Esophagus squamous epithelium (tissue), 5 donors: ENCODE results near the gene EI24. TPM values are rescaled to one million over a fixed set of nuclear protein-coding genes. Genes with fewer than 3 reads are reported as not detected.

Experiments
- DNase-seq: peaks from one replicate; lab custom pipeline; 2025; lab: John Stamatoyannopoulos, UW
- H3K27ac ChIP-seq, 4 donors: fragments of 200-600 bp; sonication (generic); one replicate each; pipeline ENCODE4 v1.5.1; 2016 to 2019; ENCODE audit warnings: mild to moderate bottlenecking in 1 of 4
- H3K27me3 ChIP-seq, 4 donors: fragments of 200-600 bp; sonication (generic); 1 replicate in 3 of 4; 2 replicates in 1 of 4; pipeline versions ENCODE4 v1.5.1 to v1.6.0; 2017 to 2021; ENCODE audit warnings: antibody characterized with exemption in 1 of 4
- H3K36me3 ChIP-seq, 3 donors: fragments of 200-600 bp; sonication (generic); one replicate each; pipeline ENCODE4 v1.5.1; 2016 to 2019
- H3K4me1 ChIP-seq, 3 donors: fragments of 200-600 bp; sonication (generic); one replicate each; pipeline ENCODE4 v1.5.1; 2017 to 2019
- H3K4me3 ChIP-seq, 4 donors: fragments of 200-600 bp; sonication (generic); 1 replicate in 3 of 4; 2 replicates in 1 of 4; pipeline ENCODE4 v1.5.1; 2016 to 2019; ENCODE audit warnings: mild to moderate bottlenecking in 2 of 4, moderate library complexity in 1 of 4
- H3K9me3 ChIP-seq, 3 donors: fragments of 200-600 bp; sonication (generic); one replicate each; pipeline ENCODE4 v1.5.1; 2016 to 2019
- POLR2A ChIP-seq, 4 donors: fragments of 450-650 bp; IDR thresholded peaks; one replicate each; pipeline ENCODE4 v1.6.1; 2017; ENCODE audit warnings: antibody characterized with exemption in 4 of 4, mild to moderate bottlenecking in 4 of 4, moderate library complexity in 3 of 4
- WGBS, 2 donors: methylation state at CpG; one replicate each; pipeline ENCODE4 v1.1.5; 2018; 5-methylcytosine and 5-hydroxymethylcytosine counted together
- intact Hi-C: fragments of 100-400 bp; cut with DNase I; formaldehyde crosslinking; loops from one replicate; pipeline ENCODE4 v1.15.0; 2022
- total RNA-seq, 4 donors: library from RNA; depleted of rRNA; stranded (reverse); fragments of >200 nt; gene quantifications; one replicate each; pipeline ENCODE4 v1.1.0, GENCODE V29; 2016
- TF ChIP-seq, protein P1 (sequence below), 6 experiments: fragments of 450-650 bp in 4 of 6; fragments of 200-600 bp in 2 of 6; sonication (generic) in 2 of 6; IDR thresholded peaks; one replicate each; pipeline ENCODE4 v1.5.1; 2016 to 2019; ENCODE audit warnings: antibody characterized with exemption in 6 of 6, mild to moderate bottlenecking in 4 of 6, moderate library complexity in 4 of 6
- donor health status: DM: yes; HTN: yes; CAD: no.

Gene EI24
- total RNA-seq, 4 donors from 2014 or later, result 63.6 to 128 (median 107) TPM

DNA sequence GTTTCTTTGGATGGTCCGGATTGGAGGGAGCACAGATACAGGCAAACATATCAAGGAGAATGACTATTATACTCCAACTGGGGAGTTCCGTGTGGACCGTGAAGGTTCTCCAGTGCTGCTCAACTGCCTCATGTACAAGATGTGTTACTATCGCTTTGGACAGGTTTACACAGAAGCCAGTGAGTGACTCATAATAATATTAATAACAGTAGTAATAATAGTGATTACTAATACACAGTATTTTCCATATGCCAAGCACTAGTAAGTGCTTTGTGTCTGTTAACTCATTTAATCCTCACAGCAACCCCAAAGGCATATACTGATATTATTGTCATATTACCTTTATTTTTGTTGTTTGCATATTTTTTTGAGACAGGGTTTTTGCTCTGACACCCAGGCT is 49.1 kb downstream of the EI24 start:
- Histone ChIP-seq H3K36me3 (peaks cover 21 to 93% (median 58%) of the 10 kb centered on the region in 3 donors), H3K4me3 (no peak overlapping the region), H3K27me3 (no peaks in the 10 kb centered on the region), H3K27ac (no peak overlapping the region), H3K4me1 (no peaks in the 10 kb centered on the region), H3K9me3 (no peaks in the 10 kb centered on the region)
- intact Hi-C loops, result no loop called here
- no peak for TF ChIP-seq POLR2A (IDR thresholded peaks at IDR 0.05)
- TF ChIP-seq, protein P1, sequence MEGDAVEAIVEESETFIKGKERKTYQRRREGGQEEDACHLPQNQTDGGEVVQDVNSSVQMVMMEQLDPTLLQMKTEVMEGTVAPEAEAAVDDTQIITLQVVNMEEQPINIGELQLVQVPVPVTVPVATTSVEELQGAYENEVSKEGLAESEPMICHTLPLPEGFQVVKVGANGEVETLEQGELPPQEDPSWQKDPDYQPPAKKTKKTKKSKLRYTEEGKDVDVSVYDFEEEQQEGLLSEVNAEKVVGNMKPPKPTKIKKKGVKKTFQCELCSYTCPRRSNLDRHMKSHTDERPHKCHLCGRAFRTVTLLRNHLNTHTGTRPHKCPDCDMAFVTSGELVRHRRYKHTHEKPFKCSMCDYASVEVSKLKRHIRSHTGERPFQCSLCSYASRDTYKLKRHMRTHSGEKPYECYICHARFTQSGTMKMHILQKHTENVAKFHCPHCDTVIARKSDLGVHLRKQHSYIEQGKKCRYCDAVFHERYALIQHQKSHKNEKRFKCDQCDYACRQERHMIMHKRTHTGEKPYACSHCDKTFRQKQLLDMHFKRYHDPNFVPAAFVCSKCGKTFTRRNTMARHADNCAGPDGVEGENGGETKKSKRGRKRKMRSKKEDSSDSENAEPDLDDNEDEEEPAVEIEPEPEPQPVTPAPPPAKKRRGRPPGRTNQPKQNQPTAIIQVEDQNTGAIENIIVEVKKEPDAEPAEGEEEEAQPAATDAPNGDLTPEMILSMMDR (IDR thresholded peaks at IDR 0.05), result no peak
- 41 to 60% methylated on average over 4 of the region's 4 CpGs for WGBS, 2 donors
- DNase-seq, result no peak

DNA sequence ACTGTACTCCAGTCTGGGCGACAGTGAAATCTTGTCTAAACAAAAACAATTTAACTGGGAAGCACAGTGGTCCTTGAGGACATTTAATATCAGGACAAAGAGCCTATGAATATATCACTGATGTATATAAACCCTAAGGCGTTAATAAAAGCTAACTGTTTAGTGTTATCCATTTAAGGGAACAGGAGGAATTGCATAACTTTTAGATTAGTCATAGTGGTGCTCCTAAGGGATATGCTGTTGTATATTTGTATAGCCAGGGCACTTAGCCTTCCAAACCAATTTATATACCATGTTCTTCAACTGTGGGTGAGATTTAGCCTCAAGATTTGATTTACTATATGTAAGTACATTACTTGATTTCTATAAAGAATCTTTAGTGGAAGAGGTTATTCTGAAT is 52.7 kb downstream of the EI24 start:
- H3K27ac ChIP-seq, result no peak overlapping the region
- peaks cover 15 to 57% (median 28%) of the 10 kb centered on the region in 3 donors for H3K36me3 ChIP-seq
- 63 to 64% methylated on average over 2 of the region's 2 CpGs for WGBS, 2 donors
- no peaks in the 10 kb centered on the region for H3K9me3 ChIP-seq
- H3K4me1 ChIP-seq, result peaks cover 0 to 22% (median 13%) of the 10 kb centered on the region in 3 donors
- DNase-seq, result no peak
- no peaks in the 10 kb centered on the region for H3K27me3 ChIP-seq
- intact Hi-C loops, result no loop called here
- no peak overlapping the region for H3K4me3 ChIP-seq
- TF ChIP-seq POLR2A (IDR thresholded peaks at IDR 0.05), result no peak
- TF ChIP-seq, protein P1 (IDR thresholded peaks at IDR 0.05), result no peak

DNA sequence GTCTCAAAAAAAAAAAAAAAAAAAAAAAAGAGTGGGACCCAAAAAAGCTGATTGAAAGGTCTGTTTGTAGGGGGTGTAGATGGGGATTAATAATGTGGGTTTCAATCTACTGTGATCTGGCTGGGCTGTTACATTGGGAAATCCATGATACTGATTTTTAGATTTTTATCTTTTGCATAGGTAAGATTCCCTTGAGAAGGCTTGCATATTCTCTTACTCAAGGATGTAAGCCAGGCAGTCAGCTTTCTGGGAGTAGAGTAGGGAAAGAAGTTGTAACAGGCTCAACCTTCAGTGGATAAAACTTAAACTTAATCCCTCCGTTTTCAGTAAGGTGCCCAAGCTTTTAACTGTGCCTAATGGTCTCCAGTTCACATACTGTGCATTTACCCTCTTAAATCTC is 53.8 kb downstream of the EI24 start:
- WGBS, 2 donors, result 82 to 100% methylated on average over 1 of the region's 1 CpG
- peaks cover 15 to 46% (median 28%) of the 10 kb centered on the region in 3 donors for H3K36me3 ChIP-seq
- H3K4me1 ChIP-seq, result peaks cover 0 to 25% (median 14%) of the 10 kb centered on the region in 3 donors
- no peak for TF ChIP-seq POLR2A (IDR thresholded peaks at IDR 0.05)
- TF ChIP-seq, protein P1 (IDR thresholded peaks at IDR 0.05), result no peak
- H3K9me3 ChIP-seq, result no peaks in the 10 kb centered on the region
- H3K27me3 ChIP-seq, result no peaks in the 10 kb centered on the region
- intact Hi-C loops, result no loop called here
- no peak overlapping the region for H3K27ac ChIP-seq
- no peak overlapping the region for H3K4me3 ChIP-seq
- no peak for DNase-seq

DNA sequence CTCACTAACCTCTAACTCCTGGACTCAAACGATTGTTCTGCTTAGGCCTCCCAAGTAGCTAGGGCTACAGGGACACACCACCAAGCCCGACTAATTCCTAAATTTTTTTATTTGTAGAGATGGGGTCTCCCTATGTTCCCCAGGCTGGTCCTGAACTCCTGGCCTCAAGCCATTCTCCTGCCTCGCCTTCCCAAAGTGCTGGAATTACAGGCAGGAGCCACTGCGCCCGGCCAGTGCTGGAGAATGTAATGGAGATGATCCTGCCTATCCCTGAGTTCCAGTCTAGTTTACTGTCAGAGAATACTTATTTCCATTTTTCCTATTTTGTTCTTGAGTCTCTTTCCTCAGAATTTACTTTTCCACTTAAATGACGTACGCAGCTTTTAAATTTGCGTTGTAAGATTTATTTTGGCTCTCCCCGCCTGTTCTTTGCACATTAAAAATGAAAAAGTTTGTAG is 55.5 kb downstream of the EI24 start, which contains the start of gene CHEK1:
TSS of gene CHEK1 (plus strand) at position 408 of the 458 bp plus-strand sequence. CDS start 1,606 bp downstream, outside the sequence.
- no peak for DNase-seq
- intact Hi-C loops, result no loop called here

DNA sequence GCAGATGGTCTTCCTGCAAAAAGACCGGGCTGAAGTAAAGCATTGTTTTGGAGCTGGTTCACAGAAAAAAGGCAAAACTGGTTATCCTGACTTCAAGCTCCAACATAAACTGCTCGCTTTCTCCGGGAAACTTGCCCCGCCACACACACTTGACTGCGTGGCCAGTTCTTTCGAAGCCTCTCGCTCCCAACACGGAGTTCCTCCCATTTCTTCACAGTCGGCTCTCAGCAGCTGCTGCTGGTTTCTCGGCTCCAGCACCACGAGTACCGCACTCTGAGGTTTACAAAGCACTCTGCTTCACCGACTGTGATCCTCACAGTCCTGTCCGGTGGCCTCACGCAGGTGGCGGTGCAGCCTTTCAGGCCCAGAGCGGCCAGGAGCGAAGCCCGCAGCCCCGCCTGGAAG is 56.0 kb downstream of the EI24 start:
- 1 to 2% methylated on average over 9 to 14 of the region's 20 CpGs for WGBS, 2 donors
- Histone ChIP-seq H3K27me3 (no peaks in the 10 kb centered on the region), H3K4me3 (peak overlapping the region; percentile 48 to 84 (median 78)), H3K9me3 (no peaks in the 10 kb centered on the region), H3K4me1 (peaks cover 0 to 25% (median 14%) of the 10 kb centered on the region in 3 donors), H3K27ac (peak overlapping the region; percentile 92 to 97 (median 95)), H3K36me3 (peaks cover 0 to 25% (median 12%) of the 10 kb centered on the region in 3 donors)
- intact Hi-C loops, result no loop called here
- no peak for DNase-seq
- peak in 1 of 4 donors; percentile 36 for TF ChIP-seq POLR2A (IDR thresholded peaks at IDR 0.05)
- TF ChIP-seq, protein P1 (IDR thresholded peaks at IDR 0.05), result no peak

More for the DNA sequence above, 55.5 kb downstream of the EI24 start, which contains the start of gene CHEK1:
- Histone ChIP-seq H3K4me1 (peaks cover 0 to 25% (median 14%) of the 10 kb centered on the region in 3 donors), H3K27ac (peak within 1 kb of the TSS; percentile 92 to 97 (median 95)), H3K9me3 (no peaks in the 10 kb centered on the region), H3K36me3 (peaks cover 3 to 29% (median 16%) of the 10 kb centered on the region in 3 donors), H3K4me3 (peak within 1 kb of the TSS; percentile 48 to 84 (median 78)), H3K27me3 (no peaks in the 10 kb centered on the region)
- no peak for TF ChIP-seq POLR2A (IDR thresholded peaks at IDR 0.05)
- TF ChIP-seq, protein P1 (IDR thresholded peaks at IDR 0.05), result no peak
- 56 to 61% methylated on average over 9 of the region's 9 CpGs for WGBS, 2 donors
